ENCODE results near the gene TEX11. TPM values are rescaled to one million over a fixed set of nuclear protein-coding genes. Genes with fewer than 3 reads are reported as not detected.
A peak's percentile ranks its signal among the peaks of the same experiment; 100 is the strongest.

TEX11 gene
- total and polyA plus RNA-seq, 9 of the 15 experiments (the other 6 are each of a cell fraction or from before 2014, with no cell fraction given) = 0.27 to 1.1 (median 0.45) TPM

DNA sequence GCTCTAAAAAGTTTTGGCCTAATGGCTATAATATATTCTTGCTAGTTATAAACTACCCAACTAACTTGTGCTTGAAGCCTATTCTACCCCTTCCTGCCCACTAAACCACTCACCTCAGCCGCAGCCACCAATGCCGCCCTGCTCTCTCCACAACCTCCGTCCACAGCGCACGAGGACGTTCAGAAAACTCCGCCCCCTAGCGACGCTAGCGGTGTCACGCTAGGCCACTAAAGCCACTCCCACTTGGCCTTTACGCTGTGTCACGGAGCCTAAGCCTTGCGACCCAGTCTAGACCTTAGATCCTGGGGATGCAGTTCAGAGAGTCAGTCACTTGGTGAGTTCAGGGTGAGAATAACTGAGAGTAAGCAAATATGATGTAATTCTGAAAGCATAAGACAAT is at the start of gene TEX11 (continued):
- TF ChIP-seq HBP1 (CRISPR knock-in tag; IDR thresholded peaks at IDR 0.05) (no peak), RAD21 (CRISPR knock-in tag; conservative IDR thresholded peaks at IDR 0.05 in 1 of 2, IDR thresholded peaks at IDR 0.05 in 1 of 2) (peak in 1 of 2 experiments; percentile 13; a peak in 1 of 4 replicates), HNRNPK (IDR thresholded peaks at IDR 0.05; ENCODE audit: low read depth, low read length, poor library complexity, severe bottlenecking) (no peak), LCOR (CRISPR knock-in tag; IDR thresholded peaks at IDR 0.05) (no peak), POLR2H (tag; IDR thresholded peaks at IDR 0.05; ENCODE audit: low read depth) (no peak), KAT2B (IDR thresholded peaks at IDR 0.05; ENCODE audit: low read depth, low read length) (no peak), ZNF778 (CRISPR knock-in tag; IDR thresholded peaks at IDR 0.05) (no peak), GTF2A2 (tag; IDR thresholded peaks at IDR 0.05) (no peak), ZNF146 (CRISPR knock-in tag; IDR thresholded peaks at IDR 0.05; ENCODE audit: unreplicated experiment) (no peak), CHCHD3 (CRISPR knock-in tag; IDR thresholded peaks at IDR 0.05) (no peak), ZBTB12 (CRISPR knock-in tag; IDR thresholded peaks at IDR 0.05) (no peak), L3MBTL2 (IDR thresholded peaks at IDR 0.05) (peak; percentile 92), ZNF695 (CRISPR knock-in tag; IDR thresholded peaks at IDR 0.05) (no peak), MCM5 (IDR thresholded peaks at IDR 0.05; ENCODE audit: low read depth) (no peak), CLOCK (CRISPR knock-in tag; IDR thresholded peaks at IDR 0.05; ENCODE audit: borderline replicate concordance) (no peak), BRD9 (IDR thresholded peaks at IDR 0.05; ENCODE audit: low read depth, partially characterized antibody) (no peak)
- TF ChIP-seq, protein P1, sequence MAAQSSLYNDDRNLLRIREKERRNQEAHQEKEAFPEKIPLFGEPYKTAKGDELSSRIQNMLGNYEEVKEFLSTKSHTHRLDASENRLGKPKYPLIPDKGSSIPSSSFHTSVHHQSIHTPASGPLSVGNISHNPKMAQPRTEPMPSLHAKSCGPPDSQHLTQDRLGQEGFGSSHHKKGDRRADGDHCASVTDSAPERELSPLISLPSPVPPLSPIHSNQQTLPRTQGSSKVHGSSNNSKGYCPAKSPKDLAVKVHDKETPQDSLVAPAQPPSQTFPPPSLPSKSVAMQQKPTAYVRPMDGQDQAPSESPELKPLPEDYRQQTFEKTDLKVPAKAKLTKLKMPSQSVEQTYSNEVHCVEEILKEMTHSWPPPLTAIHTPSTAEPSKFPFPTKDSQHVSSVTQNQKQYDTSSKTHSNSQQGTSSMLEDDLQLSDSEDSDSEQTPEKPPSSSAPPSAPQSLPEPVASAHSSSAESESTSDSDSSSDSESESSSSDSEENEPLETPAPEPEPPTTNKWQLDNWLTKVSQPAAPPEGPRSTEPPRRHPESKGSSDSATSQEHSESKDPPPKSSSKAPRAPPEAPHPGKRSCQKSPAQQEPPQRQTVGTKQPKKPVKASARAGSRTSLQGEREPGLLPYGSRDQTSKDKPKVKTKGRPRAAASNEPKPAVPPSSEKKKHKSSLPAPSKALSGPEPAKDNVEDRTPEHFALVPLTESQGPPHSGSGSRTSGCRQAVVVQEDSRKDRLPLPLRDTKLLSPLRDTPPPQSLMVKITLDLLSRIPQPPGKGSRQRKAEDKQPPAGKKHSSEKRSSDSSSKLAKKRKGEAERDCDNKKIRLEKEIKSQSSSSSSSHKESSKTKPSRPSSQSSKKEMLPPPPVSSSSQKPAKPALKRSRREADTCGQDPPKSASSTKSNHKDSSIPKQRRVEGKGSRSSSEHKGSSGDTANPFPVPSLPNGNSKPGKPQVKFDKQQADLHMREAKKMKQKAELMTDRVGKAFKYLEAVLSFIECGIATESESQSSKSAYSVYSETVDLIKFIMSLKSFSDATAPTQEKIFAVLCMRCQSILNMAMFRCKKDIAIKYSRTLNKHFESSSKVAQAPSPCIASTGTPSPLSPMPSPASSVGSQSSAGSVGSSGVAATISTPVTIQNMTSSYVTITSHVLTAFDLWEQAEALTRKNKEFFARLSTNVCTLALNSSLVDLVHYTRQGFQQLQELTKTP (IDR thresholded peaks at IDR 0.05; ENCODE audit: low read depth in 1 of 2, partially characterized antibody in 2 of 2) = no peak
- TF ChIP-seq, protein P2, sequence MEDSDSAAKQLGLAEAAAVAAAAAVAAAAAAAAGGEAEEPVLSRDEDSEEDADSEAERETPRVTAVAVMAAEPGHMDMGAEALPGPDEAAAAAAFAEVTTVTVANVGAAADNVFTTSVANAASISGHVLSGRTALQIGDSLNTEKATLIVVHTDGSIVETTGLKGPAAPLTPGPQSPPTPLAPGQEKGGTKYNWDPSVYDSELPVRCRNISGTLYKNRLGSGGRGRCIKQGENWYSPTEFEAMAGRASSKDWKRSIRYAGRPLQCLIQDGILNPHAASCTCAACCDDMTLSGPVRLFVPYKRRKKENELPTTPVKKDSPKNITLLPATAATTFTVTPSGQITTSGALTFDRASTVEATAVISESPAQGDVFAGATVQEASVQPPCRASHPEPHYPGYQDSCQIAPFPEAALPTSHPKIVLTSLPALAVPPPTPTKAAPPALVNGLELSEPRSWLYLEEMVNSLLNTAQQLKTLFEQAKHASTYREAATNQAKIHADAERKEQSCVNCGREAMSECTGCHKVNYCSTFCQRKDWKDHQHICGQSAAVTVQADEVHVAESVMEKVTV (CRISPR knock-in tag; IDR thresholded peaks at IDR 0.05) = no peak

All from K562 (cell line).